HepG2 (cell line): ENCODE measurements around the gene GRAP. TPM values are rescaled to one million over a fixed set of nuclear protein-coding genes. Genes with fewer than 3 reads are reported as not detected.

ENCODE experiments used
- E2F2 ChIP-seq: sonication (generic); formaldehyde crosslinking; IDR thresholded peaks from 2 replicates; pipeline ENCODE4 v1.4.0; 2020; ENCODE audit warnings: missing genetic modification reagents, borderline replicate concordance
- EHMT2 ChIP-seq: fragments of 200-600 bp; sonication (generic); IDR thresholded peaks from 2 replicates; pipeline ENCODE4 v1.7.0; 2017; ENCODE audit warnings: antibody characterized with exemption, low read depth, low read length, borderline replicate concordance
- GABPB1 ChIP-seq: IDR thresholded peaks from 2 replicates; pipeline ENCODE4 v1.6.1; 2016; ENCODE audit warnings: mild to moderate bottlenecking, missing genetic modification reagents, moderate library complexity, missing compliant biosample characterization
- MBD4 ChIP-seq: IDR thresholded peaks from 2 replicates; pipeline ENCODE4 v1.6.1; 2012; ENCODE audit warnings: low read length, inconsistent platforms, borderline replicate concordance
- MBNL3 ChIP-seq: fragments of 250-450 bp; sonication (Bioruptor Pico); conservative IDR thresholded peaks from 2 replicates; pipeline ENCODE4 v1.8.0; 2022; ENCODE audit warnings: mild to moderate bottlenecking, inconsistent platforms
- NR3C1 ChIP-seq: sonication (generic); formaldehyde crosslinking; IDR thresholded peaks from 2 replicates; pipeline ENCODE4 v1.4.0; 2020; ENCODE audit warnings: missing genetic modification reagents
- SOX13 ChIP-seq, 3 experiments: fragments of 450-650 bp in 1 of 3; sonication (generic) in 1 of 3; formaldehyde crosslinking in 1 of 3; IDR thresholded peaks in 2 of 3; conservative IDR thresholded peaks in 1 of 3; 2 replicates each; pipeline versions ENCODE4 v1.5.0 to v1.6.1; 2016 to 2020; ENCODE audit warnings: antibody characterized with exemption in 1 of 3, mild to moderate bottlenecking in 1 of 3, missing compliant biosample characterization in 1 of 3, missing genetic modification reagents in 1 of 3, moderate library complexity in 1 of 3
- SP2 ChIP-seq: sonication (generic); formaldehyde crosslinking; IDR thresholded peaks from 2 replicates; pipeline ENCODE4 v1.5.1; 2020; ENCODE audit warnings: mild to moderate bottlenecking, missing genetic modification reagents
- SRY ChIP-seq: sonication (generic); formaldehyde crosslinking; IDR thresholded peaks from 2 replicates; pipeline ENCODE4 v1.8.0; 2022; ENCODE audit warnings: mild to moderate bottlenecking, missing genetic modification reagents
- ZBTB39 ChIP-seq: sonication (generic); formaldehyde crosslinking; IDR thresholded peaks from 2 replicates; pipeline ENCODE4 v1.5.0; 2020; ENCODE audit warnings: missing genetic modification reagents
- ZNF430 ChIP-seq: sonication (generic); formaldehyde crosslinking; IDR thresholded peaks from 2 replicates; pipeline ENCODE4 v1.9.0; 2021; ENCODE audit warnings: mild to moderate bottlenecking, missing genetic modification reagents
- ZNF512 ChIP-seq: sonication (generic); formaldehyde crosslinking; IDR thresholded peaks from 2 replicates; pipeline ENCODE4 v1.4.0; 2020; ENCODE audit warnings: mild to moderate bottlenecking, missing genetic modification reagents
- ZNF609 ChIP-seq: sonication (generic); formaldehyde crosslinking; IDR thresholded peaks from 2 replicates; pipeline ENCODE4 v1.4.0; 2020; ENCODE audit warnings: mild to moderate bottlenecking, missing genetic modification reagents, borderline replicate concordance
- ZNF639 ChIP-seq: conservative IDR thresholded peaks from 2 replicates; pipeline ENCODE4 v1.6.1; 2018; ENCODE audit warnings: missing genetic modification reagents
- ZNF670 ChIP-seq: sonication (generic); formaldehyde crosslinking; IDR thresholded peaks from 2 replicates; pipeline ENCODE4 v1.8.0; 2022; ENCODE audit warnings: mild to moderate bottlenecking, missing genetic modification reagents, borderline replicate concordance
- ZSCAN22 ChIP-seq: sonication (generic); formaldehyde crosslinking; IDR thresholded peaks from 2 replicates; pipeline ENCODE4 v1.4.0; 2020; ENCODE audit warnings: mild to moderate bottlenecking, missing genetic modification reagents
- polyA plus RNA-seq, 8 experiments: library from polyadenylated mRNA; depleted of rRNA in 3 of 8; stranded (reverse) in 7 of 8; unstranded in 1 of 8; fragments of >200 nt; fragmentation: Illumina TruSeq in 4 of 8; extraction: Trizol in 4 of 8; gene quantifications; 2 replicates each; pipeline versions ENCODE4 v1.2.1 to v1.2.3, GENCODE V29; 2011 to 2016; ENCODE audit warnings: low read depth in 4 of 8, missing spikeins in 1 of 8, mixed read lengths in 1 of 8; ENCODE audit not compliant: insufficient read depth in 1 of 8
- total RNA-seq, 5 experiments: library from RNA; depleted of rRNA; stranded (reverse); fragments of >200 nt; fragmentation: Illumina TruSeq; extraction: Trizol; gene quantifications; 2 replicates each; pipeline ENCODE4 v1.2.3, GENCODE V29; 2016; ENCODE audit warnings: low read depth in 1 of 5

Gene GRAP
- total and polyA plus RNA-seq, 2 of the 13 experiments (the other 11 are each of a cell fraction or from before 2014, with no cell fraction given) = 0.77 to 1.7 TPM

- TF ChIP-seq ZNF512 (CRISPR knock-in tag) (no peak), NR3C1 (CRISPR knock-in tag) (no peak), GABPB1 (CRISPR knock-in tag) (peak; percentile 93), ZNF430 (CRISPR knock-in tag) (peak; percentile 96), ZNF670 (no peak), ZBTB39 (CRISPR knock-in tag) (0 out of 2 replicates have a peak, but pooled peaks have one; percentile 71), SRY (CRISPR knock-in tag) (no peak), SP2 (0 out of 2 replicates have a peak, but pooled peaks have one; percentile 17), SOX13 (IDR thresholded peaks at IDR 0.05) (peak; percentile 41; the same call in 1 of the 2 replicates), SOX13 (CRISPR knock-in tag; conservative IDR thresholded peaks at IDR 0.05 in 1 of 2, IDR thresholded peaks at IDR 0.05 in 1 of 2) (peak in 1 of 2 experiments; percentile 93; a peak in 2 of 4 replicates), ZSCAN22 (CRISPR knock-in tag) (no peak), ZNF639 (CRISPR knock-in tag) (peak; percentile 74; the same call in 1 of the 2 replicates), ZNF609 (CRISPR knock-in tag) (peak; percentile 95), E2F2 (CRISPR knock-in tag) (0 out of 2 replicates have a peak, but pooled peaks have one; percentile 45), MBNL3 (CRISPR knock-in tag) (no peak), EHMT2 (no peak), MBD4 (no peak)
These were observed 58.1 kb downstream of the GRAP start (continued) for GRCh38 chr17:18988546-18989173.
